ENCODE measurements around the gene NATD1.
"Not testable (repeated sequence)": the region's sequence is repeated elsewhere in the genome, so short reads cannot be mapped to it uniquely, and the experiment has no call there.

NATD1 gene

DNA sequence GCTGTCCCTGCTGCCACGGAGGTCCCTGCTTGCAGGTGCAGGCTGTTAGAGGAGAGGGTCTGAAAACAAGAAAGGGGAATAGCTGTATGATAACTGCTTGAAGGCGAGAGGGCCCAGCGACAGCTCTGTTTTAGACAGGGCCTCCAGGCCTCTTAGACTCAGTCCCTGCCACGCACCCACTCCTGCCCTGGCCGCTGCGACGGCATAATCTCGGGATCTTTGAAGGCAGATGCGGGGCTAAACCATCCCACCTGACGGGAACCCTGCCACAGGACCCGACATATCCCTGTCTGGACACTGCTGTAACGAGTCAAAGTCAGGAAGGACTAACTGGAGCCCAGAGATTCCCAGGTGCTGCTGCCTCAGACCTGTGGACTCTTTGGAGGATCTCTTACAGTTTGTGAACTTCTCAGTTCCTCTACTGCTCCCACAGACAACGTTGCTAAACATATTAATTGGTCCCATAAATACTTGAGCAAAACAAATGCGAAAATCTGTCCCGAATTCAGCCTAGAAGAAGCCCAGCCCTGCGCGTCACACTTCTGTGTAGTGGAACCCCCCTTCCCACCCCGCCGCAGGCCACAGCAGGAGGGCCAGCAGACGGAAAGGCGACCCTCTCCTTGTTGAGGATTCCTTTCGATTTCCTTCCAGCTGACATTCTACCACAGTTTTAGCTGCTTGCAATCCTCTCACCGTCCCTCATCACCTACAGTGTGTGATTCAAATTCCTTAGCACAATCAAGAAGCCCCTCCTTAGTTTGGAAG is 38.3 kb downstream of the NATD1 start:
- no peak for DNase-seq (ENCODE audit: low read depth)

DNA sequence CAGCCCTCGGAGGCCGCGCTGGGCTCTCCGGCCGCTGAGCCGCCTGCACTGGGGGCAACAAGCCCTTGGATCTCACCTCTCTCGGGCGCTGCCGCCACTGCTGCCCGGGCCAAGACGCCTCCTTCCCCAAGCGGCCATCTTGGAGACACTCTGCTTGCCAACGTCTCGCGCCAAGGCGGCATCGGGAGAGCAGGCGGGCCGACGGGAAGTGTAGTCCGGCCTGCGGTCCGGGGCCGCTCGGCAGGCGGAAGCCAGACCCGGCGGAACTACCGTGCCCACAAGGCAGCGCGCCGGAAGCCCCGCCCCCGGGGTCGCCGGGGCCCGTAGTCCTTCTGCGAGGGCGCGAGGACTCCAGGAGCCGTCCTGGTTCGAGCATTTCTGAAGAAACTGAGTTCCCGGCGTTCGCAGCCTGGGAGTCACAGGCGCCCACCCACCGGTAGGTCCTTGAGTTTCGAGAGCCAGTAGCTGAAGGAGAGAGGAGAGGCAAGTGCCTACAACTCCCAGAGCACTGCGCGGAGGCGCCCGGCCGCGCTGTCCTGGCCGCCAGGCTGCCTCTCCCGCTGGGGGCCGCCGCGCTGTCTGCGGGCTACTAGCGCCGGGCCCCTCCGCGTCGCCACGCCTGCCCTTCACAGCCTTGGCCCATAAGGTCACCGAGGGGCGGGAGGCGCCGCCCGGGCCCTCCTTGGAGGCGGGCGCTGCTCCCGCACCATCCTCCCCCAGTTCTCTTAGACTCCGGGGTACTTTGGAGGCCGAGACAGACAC is 39.0 kb downstream of the NATD1 start, which contains the start of gene TMEM11:
TMEM11 (minus strand) TSS at position 147 of the 762 bp plus-strand sequence; CDS start at position 138, 9 bp downstream.
- peak; percentile 91 for DNase-seq (ENCODE audit: low read depth)

DNA sequence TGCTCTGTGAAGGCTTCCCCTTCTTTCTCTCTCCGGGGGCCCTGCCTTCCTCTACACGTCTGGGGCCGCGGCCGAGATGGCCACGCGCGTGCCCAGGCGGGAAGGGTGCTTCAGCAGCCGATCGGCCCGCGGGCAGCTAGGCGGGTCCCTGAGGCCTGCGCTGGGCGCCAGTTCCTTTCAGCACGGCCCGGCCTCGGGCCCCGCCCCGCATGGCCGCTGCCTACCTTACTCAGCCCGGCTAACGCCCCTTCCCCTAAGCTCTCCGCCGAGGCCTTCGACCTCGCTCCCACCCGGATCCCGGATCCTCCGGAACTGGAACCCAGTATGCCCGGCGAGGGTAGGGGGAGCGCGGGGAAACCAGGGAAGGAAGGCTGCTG is 39.6 kb downstream of the NATD1 start:
- no peak for DNase-seq (ENCODE audit: low read depth)

DNA sequence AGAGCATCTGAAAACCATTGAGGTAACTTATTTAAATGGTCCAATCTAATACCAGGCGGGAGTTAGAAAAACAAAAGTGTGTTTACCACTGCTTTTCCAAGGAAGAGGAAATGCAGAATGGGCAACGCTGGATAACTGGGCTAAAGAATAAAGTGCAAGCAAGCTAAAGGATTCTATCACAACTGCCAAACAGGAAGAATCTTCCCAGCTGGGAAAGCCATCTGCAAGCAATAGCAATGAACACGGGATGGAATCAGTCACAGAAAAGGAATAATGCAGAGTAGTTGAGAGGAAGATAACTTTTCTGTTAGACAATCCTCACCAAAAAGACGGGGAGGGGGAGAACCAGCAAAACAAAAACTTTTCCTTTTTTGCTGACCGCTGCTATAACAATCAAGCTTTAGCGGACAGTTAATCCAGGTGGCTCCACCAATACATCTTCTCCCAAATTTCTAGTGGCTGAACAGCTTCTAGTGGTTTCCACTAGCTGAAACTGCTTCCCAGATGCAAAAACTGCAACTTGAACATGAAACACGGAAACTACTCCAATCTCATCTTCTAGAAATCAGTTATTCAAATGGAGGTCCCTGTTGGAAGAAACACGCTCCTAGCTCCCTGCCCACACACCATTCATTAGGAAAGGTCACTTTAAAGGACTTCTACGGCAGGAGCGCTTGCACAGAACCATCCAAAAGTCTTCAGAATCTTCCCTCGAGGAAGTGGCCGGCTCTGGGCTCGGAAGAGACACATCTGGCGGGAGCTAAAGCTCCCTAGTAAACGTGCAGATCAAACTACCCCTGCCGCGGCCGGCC is 40.2 kb downstream of the NATD1 start:
- no peak for DNase-seq (ENCODE audit: low read depth)

DNA sequence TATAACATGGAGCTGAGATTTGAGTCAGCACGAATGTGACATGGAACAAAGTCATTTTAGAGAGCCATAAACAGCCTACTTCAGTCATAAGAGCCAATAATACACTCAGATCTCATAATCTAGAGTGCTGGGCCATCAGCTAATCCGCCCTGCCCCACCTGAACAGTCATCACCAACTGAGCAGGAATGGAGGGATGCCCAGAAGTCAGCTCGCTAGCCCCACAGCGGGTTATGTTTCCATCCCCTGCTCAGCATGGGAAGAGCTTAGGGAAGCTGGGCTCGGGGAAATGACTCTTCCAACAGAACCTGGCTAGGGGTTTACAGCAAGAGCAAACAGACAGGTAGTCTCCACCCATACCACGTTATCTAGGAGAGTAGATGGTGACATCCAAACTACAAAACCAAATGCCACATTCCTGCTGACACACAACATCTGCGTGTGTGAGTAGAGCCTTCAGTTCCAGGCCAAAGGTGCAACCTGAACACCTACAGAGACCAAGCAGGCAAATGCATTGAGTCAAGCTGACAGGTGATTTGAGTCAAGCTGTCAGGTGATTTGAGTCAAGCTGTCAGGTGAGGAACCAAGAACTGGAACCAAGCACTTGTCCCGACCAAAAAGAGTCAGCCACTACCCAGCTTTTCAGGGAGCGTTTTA is 41.3 kb downstream of the NATD1 start:
- no peak for DNase-seq (ENCODE audit: low read depth)

DNA sequence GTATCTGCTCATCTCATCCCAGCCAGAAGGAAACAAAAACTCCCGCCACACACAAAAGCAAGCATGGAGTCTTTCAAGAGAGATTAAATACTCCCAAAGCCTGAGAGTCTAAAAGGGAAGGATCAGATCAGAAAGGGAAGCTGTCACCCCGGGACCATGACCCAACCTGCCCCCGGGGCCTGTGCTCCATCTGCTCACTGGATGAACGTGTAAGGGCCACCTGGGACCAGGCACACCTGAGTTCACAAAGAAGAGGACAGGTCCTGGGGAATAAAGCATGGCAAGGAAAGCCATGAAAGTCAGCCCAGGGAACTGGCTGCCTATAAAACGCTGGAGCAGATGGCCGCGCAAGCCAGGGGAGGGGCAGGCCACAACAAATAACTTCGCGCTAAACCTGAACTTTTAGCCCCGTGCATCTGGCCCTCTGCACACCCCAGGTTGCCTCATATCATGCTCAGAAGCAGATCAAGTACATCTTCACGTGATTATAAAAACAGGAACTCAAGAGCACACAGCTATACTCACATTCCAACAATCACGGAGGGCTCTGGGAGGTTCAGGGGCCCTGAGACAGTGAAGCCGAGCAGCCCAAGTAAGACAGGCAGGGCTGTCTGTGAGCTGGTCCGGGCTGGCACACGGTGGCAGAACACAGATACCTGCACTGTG is 42.7 kb downstream of the NATD1 start:
- no peak for DNase-seq (ENCODE audit: low read depth)

DNA sequence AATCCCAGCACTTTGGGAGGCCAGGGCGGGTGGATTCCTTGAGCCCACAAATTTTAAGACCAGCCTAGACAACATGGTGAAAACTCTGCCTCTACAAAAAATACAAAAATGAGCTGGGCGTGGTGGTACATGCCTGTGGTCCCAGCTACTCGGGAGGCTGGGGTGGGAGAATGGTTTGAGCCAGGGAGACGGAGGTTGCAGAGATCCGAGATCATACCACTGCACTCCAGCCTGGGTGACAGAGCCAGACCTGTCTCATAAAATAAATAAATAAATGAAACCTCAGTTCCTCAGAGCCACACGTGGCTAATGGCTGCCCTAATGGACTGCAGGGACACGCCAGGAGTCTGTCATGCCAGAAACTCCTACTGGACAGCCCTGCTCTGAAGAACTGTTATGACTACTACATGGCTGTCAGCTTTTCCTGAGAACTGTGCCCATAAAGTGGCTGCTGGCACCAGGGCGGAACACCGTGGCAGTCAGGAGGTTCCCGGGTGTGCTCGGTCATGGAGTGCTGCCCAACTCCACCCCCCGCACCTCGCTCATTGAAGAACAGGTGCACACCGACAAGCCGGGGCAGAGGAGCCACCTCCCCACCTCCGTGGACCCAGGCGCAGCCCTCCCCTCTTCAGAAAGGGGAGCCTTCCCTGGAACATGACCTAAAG is 43.6 kb downstream of the NATD1 start:
- DNase-seq (ENCODE audit: low read depth): no peak

DNA sequence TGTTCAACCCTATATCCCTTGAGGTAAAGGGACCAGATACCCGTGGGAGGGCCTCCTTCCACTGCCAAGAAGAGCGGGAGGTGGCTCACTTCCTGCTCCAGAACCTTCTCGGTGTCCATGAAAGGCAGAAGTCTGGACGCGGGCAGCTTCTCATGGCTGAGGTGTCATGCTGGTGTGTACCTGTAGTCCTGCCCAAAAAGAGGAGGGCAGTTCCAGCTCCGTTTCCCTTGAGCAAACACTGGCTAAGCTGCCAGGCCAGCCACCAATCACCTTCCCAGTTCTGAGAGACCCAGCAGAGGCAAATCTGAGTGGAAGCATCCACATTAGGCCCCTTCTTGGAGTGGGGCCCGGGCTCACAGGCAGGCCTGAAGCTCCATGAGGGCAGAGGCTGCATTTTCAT is 44.9 kb downstream of the NATD1 start:
- DNase-seq (ENCODE audit: low read depth): no peak

DNA sequence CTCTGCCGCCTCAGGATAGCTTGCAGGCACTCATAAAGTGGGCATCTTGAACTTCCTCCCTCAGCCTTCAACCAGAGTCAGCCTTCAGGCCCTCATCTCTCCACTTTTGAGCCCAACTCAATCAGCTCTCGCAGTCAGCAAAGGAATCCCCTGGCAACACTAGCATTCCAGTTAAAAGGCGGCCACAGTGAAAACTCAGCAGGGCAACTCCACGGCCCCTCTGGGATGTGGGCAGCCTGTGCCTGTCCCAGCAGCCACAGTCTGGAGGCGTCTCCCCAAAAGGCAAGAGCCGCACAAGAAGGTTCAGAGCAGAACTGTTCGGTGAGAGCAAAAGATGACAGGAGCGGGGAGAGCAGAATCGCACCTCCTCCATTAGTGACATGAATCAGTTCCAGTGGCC is 48.3 kb downstream of the NATD1 start:
- DNase-seq (ENCODE audit: low read depth): no peak

DNA sequence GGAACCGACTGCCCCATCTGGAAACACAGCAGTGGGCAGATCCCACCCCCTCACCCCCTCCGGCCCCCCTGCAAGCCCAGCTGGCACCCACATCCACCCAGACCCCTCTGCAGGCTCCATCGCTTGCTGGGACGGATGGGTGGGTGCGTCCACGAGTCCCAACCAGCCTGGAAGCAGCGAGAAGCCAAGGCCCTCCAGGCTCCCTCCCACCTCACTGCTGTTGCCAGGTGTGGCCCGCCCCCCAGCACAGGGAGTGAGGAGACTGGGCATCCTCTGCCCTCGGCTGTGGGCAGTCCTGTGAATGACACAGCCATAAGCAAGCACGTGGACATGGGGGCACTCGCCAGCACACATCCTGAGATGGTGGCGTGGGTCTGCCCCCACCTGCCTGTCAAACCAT is 50.7 kb downstream of the NATD1 start:
- DNase-seq (ENCODE audit: low read depth): no peak

DNA sequence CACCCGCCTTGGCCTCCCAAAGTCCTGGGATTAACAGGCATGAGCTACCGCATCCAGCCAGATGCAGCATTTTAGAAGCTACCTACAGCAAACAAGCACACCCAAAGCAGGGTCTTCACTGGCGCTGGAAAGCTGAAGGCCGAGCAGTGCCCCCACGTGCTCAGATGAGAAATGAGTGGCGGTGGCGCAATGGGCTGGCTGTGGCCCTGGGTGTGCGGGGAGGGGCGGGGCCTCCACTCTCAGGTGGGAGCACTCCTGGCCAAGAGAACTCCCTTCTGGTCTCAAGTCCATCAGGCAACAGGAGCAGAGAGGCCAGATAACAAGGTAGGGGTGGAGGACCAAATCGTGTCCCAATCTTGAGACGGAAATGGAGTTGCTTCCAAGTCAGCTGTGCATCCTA is 51.3 kb downstream of the NATD1 start:
- no peak for DNase-seq (ENCODE audit: low read depth)

DNA sequence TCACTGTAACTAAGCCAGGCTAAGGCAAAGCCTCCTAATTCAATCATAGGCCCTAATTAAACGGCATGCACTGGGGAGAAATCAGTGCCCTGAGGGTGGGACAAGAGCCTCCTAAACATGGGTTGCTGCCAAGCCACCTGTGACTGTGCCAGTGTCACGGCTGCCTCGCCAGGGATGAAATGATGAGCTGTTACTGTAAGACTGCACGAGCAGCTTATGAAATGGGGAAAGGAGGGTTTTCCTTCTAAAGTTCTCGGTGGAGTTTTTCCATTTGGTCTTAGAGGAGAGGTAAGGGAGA is 52.0 kb downstream of the NATD1 start:
- no peak for DNase-seq (ENCODE audit: low read depth)

DNA sequence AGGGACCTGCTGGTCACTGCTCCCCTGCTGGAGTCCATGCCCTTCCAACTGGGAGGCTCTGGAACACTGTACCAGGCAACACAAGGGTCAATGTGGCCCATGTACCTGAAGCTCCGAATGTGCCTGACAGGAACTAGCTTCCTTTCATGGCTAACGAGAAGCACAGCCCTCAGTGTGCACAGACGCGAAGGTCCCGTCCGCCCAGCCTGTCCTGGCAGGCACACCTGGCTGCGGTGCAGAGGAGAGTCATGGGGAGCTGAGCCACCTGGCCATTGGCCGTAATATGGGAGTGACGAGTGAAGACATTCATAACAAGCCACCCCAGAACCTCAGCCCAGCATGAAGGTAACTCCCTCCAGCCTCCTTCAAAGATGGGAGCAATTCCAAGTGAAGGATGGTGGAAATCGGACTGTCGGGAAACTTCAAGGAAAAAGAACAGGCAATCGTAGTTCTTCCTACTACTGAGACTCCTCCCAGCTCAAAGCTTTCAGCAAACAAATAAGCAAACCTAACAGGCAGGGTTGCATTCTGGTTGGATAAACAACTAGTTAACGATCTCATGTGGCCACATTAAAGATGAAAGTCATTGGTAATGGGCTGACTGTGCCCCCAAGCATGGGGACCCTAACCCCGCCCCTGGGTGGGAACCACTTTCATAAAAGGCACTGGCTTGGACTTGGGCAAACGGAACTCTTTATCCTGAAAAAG is 52.5 kb downstream of the NATD1 start:
- no peak for DNase-seq (ENCODE audit: low read depth)

DNA sequence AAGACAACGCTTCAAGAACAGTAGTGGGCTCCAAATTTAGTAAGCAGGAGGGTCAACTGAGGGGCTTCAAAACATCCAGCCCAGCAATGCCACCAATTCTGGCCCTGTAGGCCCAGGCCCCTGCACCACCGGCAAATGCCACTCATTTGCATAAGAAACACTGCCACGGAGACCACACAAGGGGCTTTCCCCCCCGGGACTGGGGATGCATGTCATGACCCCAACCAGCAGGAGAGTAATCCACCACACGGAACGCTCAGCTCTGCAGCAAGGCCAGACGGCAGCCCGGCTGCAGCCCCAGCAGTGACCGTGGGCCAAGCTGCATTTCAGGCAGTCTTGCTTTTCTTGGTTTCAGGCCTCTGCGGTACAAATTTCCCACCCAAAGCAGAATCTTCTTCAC is 53.4 kb downstream of the NATD1 start:
- no peak for DNase-seq (ENCODE audit: low read depth)

DNA sequence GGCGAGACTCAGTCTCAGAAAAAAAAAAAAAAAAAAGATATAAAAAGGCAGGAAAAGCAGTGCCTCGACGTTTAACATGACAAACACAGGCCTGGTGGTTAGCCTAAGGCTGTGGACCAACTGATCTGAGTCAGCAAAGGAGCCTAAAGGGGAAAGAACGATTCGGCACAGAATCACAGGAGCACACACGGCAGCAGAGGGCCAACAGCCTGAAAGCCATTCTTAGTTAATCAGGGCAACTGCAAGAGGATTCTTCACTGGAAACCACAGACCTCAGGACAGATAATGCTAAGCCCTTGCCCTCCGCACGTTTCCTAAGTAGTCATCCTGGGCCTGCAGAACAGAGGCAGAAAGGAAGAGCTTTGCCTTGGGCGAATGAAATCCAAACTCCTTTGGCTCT is 53.9 kb downstream of the NATD1 start:
- DNase-seq (ENCODE audit: low read depth): no peak

DNA sequence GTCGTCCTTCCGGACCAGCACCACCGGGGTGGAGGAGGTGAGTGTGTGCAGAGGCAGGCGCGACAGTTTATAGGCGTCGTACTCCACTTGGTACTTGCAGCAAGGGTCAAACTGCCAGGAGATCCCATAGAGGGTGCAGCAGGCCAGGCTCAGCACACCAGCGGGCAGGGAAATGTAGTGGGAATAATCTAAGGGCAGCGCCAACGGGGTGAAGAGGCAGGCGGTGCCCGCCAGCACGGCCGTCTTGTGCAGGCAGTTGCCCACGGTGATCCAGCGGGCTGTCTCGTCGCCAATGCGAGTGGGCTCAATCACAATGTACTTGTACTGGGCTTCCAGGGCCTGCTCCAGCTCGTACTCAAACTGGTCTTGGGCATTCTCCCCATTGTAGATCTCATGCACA is 54.8 kb downstream of the NATD1 start:
- no peak for DNase-seq (ENCODE audit: low read depth)

DNA sequence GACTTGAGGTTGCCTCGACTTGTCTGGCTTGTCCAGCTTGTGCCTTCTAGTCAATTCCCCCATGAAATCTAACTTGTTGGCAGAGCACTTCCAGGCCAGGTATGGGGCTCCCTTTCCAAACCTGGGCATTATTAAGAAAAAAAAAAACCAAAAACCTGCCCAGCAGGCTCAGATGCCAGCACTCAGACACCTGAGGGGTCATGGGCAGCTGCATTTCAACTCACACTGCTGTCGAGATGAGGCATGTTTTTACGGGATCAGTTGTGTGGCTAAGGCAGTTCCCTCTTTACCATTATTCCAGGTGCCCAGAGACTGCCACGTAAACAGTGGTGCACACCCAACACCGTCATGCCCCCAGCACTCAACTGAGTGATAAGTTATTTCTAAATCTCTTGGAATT is 57.1 kb downstream of the NATD1 start:
- DNase-seq (ENCODE audit: low read depth): no peak

DNA sequence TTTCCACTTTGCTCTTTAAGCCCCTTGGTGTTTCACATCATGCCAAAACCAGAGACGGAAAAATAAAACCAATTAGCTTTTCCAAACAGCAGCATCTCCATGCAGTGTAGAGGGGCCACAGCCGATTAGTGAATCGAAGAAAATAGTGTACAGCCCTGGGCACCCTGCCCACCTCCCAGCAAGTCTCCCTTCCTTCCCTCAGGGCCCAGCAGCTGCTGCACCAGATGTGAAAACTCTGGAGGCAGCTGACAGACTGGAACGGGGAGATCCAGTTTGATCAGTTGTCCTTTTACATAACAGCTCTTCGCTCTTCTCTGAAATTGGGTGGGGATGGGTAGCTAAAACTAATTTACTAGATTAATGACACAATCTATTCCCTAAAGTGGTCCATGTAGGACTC is 58.5 kb downstream of the NATD1 start:
- DNase-seq (ENCODE audit: low read depth): no peak

DNA sequence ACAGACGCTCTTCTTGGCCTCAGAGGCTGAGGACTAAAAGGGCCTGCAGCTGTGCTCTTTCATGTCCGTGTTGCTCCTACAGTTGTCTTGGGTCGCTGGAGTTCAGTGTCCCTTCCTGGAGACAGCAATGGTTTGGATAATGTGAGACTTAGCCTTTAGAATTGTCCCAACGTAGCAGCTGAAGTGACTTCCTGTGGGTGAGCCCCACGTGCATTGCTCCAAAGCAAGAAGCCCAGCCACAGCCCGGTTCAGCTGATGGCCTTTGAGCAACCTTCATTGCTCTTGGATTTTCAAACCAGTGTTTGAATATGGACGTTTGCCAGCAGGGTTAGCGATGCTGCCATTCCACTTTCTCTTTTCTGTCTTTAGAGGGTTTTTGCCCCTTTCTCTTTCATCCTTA is 59.0 kb downstream of the NATD1 start:
- no peak for DNase-seq (ENCODE audit: low read depth)

DNA sequence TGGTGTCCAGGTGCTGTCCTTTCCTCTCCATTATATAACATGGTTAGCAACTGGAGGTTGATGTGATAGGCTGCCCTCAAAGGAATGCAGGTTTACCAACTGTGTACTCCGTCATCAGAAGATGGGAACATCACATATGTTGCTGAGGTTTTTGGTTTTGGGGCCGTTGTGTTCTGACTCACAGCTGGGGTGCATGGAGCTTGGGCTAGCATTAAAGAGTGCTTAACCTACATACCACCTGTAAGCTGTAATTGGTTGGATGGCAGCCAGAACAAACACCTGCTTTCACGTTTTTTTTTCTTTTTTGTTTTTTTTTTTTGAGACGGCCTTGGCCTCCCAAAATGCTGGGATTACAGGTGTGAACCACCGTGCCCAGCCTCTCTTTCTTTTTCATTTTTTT is 60.2 kb downstream of the NATD1 start:
- DNase-seq (ENCODE audit: low read depth): no peak

DNA sequence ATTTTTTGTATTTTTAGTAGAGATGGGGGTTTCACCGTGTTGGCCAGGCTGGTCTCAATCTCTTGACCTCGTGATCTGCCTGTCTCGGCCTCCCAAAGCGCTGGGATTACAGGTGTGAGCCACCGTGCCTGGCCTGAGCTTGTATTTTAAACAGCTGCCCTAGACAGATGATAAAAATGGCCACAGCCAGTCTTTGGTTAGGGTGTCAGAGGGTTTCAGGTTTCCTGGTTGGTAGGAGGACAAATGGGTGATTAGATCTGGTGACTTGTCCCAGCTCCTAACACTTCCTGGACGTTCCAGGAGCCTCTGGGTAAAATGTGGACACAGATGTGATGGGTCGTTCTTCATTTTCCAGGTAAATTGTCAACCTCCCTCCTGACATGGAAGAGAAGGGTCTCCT is 60.8 kb downstream of the NATD1 start:
- DNase-seq (ENCODE audit: low read depth): not testable (repeated sequence)
